HG02588 (cell line): Measurements from ENCODE around the gene ATRN.

Experiments
- ATAC-seq: cut with Tn5 transposase; IDR thresholded peaks from one replicate; pipeline ENCODE4 v1.9.1; 2021; ENCODE audit warnings: mild to moderate bottlenecking, moderate library complexity; ENCODE audit not compliant: unreplicated experiment

The ATRN gene

GRCh38 chr20:3616250-3616649 lies 145.4 kb downstream of the ATRN start:
- ATAC-seq = no peak

GRCh38 chr20:3621111-3621510 lies 150.3 kb downstream of the ATRN start:
- ATAC-seq = no peak

GRCh38 chr20:3622406-3622805 lies 151.6 kb downstream of the ATRN start:
- ATAC-seq = no peak

- no peak for ATAC-seq
Observed at GRCh38 chr20:3627476-3627875, 156.7 kb downstream of the ATRN start.

GRCh38 chr20:3628502-3629314 lies 157.9 kb downstream of the ATRN start:
- no peak for ATAC-seq

- ATAC-seq = no peak
Observed at GRCh38 chr20:3629893-3630292, 159.1 kb downstream of the ATRN start.

GRCh38 chr20:3630429-3630828 lies 159.6 kb downstream of the ATRN start:
- no peak for ATAC-seq

- no peak for ATAC-seq
Observed at GRCh38 chr20:3631534-3631933, 160.7 kb downstream of the ATRN start.

- ATAC-seq = no peak
Observed at GRCh38 chr20:3632311-3633004, 161.6 kb downstream of the ATRN start.

GRCh38 chr20:3633913-3634478 lies 163.2 kb downstream of the ATRN start:
- no peak for ATAC-seq

- no peak for ATAC-seq
Observed at GRCh38 chr20:3635346-3635745, 164.5 kb downstream of the ATRN start.

GRCh38 chr20:3640259-3640658 lies 169.4 kb downstream of the ATRN start:
- no peak for ATAC-seq

GRCh38 chr20:3645309-3646066 lies 174.7 kb downstream of the ATRN start:
- no peak for ATAC-seq

GRCh38 chr20:3646067-3646440 lies 175.2 kb downstream of the ATRN start:
- no peak for ATAC-seq

- no peak for ATAC-seq
Observed at GRCh38 chr20:3646651-3647050, 175.8 kb downstream of the ATRN start.

GRCh38 chr20:3647473-3647872 lies 176.7 kb downstream of the ATRN start:
- ATAC-seq = no peak

- no peak for ATAC-seq
Observed at GRCh38 chr20:3648951-3649350, 178.1 kb downstream of the ATRN start.

GRCh38 chr20:3651204-3651962 lies 180.6 kb downstream of the ATRN start:
- ATAC-seq = no peak

GRCh38 chr20:3652221-3652620 lies 181.4 kb downstream of the ATRN start:
- ATAC-seq = no peak

- ATAC-seq = no peak
Observed at GRCh38 chr20:3652676-3653596, 182.1 kb downstream of the ATRN start.
